Smooth muscle cell (in vitro differentiated cells): ENCODE results near the gene HPCAL1. TPM values are rescaled to one million over a fixed set of nuclear protein-coding genes. Genes with fewer than 3 reads are reported as not detected.

Source experiments
- DNase-seq: peaks from one replicate; lab custom pipeline; 2025; ENCODE audit not compliant: unreplicated experiment; lab: John Stamatoyannopoulos, UW
- H2AFZ ChIP-seq: fragments of 200-600 bp; sonication (generic); 2 replicates; pipeline ENCODE4 v1.6.0; 2016; ENCODE audit warnings: antibody characterized with exemption, low read depth, mild to moderate bottlenecking
- H3F3A ChIP-seq: fragments of 200-600 bp; sonication (generic); 2 replicates; pipeline ENCODE4 v1.6.0; 2017; ENCODE audit warnings: antibody characterized with exemption, low read depth
- H3K27ac ChIP-seq: fragments of 200-600 bp; sonication (generic); 2 replicates; pipeline ENCODE4 v1.5.1; 2016; ENCODE audit warnings: low read depth, mild to moderate bottlenecking
- H3K27me3 ChIP-seq: fragments of 200-600 bp; sonication (generic); 2 replicates; pipeline ENCODE4 v1.6.1; 2016; ENCODE audit warnings: low read depth, mild to moderate bottlenecking
- H3K36me3 ChIP-seq: fragments of 200-600 bp; sonication (generic); 2 replicates; pipeline ENCODE4 v1.5.1; 2016; ENCODE audit warnings: low read depth
- H3K4me1 ChIP-seq: fragments of 200-600 bp; sonication (generic); 2 replicates; pipeline ENCODE4 v1.5.1; 2016; ENCODE audit warnings: low read depth
- H3K4me2 ChIP-seq: fragments of 200-600 bp; sonication (generic); 2 replicates; pipeline ENCODE4 v1.6.0; 2016; ENCODE audit warnings: mild to moderate bottlenecking
- H3K4me3 ChIP-seq: fragments of 200-600 bp; sonication (generic); 2 replicates; pipeline ENCODE4 v1.5.1; 2016; ENCODE audit warnings: mild to moderate bottlenecking
- H3K79me2 ChIP-seq: fragments of 200-600 bp; sonication (generic); 2 replicates; pipeline ENCODE4 v1.6.0; 2016; ENCODE audit warnings: low read depth, mild to moderate bottlenecking
- H3K9ac ChIP-seq: fragments of 200-600 bp; sonication (generic); 2 replicates; pipeline ENCODE4 v1.6.0; 2016; ENCODE audit warnings: low read depth
- H3K9me3 ChIP-seq: fragments of 200-600 bp; sonication (generic); replicated peaks from 2 replicates; pipeline ENCODE4 v1.5.1; 2016; ENCODE audit warnings: low read depth
- H4K20me1 ChIP-seq: fragments of 200-600 bp; sonication (generic); 2 replicates; pipeline ENCODE4 v1.6.0; 2016; ENCODE audit warnings: low read depth
- CTCF ChIP-seq: fragments of 200-600 bp; sonication (generic); IDR thresholded peaks from 2 replicates; pipeline ENCODE4 v1.5.1; 2017; ENCODE audit warnings: borderline replicate concordance, mild to moderate bottlenecking, antibody characterized with exemption; ENCODE audit not compliant: insufficient read depth, poor library complexity, severe bottlenecking
- WGBS: methylation state at CpG from one replicate; pipeline ENCODE4 v1.1.7; 2016; ENCODE audit warnings: low lambda C conversion rate; 5-methylcytosine and 5-hydroxymethylcytosine counted together
- polyA plus RNA-seq: library from polyadenylated mRNA; unstranded; fragments of >200 nt; fragmentation: Nextera tagmentation; extraction: Ambion mirVana; gene quantifications from 2 replicates; pipeline ENCODE4 v1.2.1, GENCODE V29; 2016
- total RNA-seq: library from RNA; depleted of rRNA; stranded (reverse); fragments of >200 nt; gene quantifications from 2 replicates; pipeline ENCODE4 v1.2.3, GENCODE V29; 2014

HPCAL1 gene
- total and polyA plus RNA-seq, 2 experiments from 2014 or later, result 11.7 to 15.8 TPM

DNA sequence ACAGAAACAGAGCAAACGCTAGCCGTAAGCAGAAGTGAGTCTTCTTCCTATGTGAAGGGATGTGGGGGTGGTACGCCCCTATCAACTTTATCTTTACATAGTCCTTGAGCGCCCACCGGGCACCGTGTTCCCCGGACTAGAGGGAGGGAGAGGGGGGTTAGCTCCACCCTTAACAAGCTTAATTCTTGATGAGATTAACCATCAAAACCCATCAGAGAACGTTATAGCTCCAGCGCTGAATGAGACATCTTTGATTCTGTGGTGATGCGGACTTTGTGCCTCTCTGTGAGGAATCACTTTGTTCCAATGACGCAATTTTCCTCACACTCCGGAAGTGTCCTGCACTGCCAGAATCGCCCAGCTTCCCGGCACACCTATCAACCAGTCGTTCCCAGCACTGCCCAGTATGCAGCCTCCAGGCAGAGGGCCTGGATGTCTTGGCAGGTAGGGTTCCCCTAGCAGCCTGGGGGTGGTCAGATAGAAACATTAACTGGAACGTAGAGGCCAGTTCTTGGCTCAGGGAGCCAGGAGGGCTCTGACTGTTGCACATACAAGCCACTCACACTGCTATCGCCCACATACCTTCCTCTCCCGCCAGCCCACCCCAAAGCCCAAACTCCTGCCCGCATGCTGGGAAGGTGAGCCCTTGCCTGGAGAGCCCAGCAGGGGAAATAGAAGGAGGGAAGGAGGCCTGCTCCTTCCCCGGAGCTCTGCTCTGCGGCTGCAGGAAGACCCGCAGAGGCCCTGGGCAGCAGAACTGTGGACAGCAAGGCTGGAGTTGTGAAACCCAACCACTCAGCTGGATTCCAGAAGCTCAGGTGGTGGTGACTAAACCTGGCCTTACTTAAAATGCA is 147.4 kb downstream of the HPCAL1 start:
- 92% methylated on average over 22 of the region's 22 CpGs for WGBS
- Histone ChIP-seq H3K27ac (no peak overlapping the region), H3K9ac (no peak overlapping the region), H3K79me2 (peaks cover 10% of the 10 kb centered on the region), H3K4me2 (peak overlapping the region; percentile 96), H3K4me1 (peaks cover 31% of the 10 kb centered on the region), H3K36me3 (no peaks in the 10 kb centered on the region), H3K27me3 (no peaks in the 10 kb centered on the region), H3F3A (no peaks in the 10 kb centered on the region), H2AFZ (no peak overlapping the region), H4K20me1 (peaks cover 19% of the 10 kb centered on the region), H3K9me3 (no peaks in the 10 kb centered on the region), H3K4me3 (no peak overlapping the region)
- no peak for TF ChIP-seq CTCF
- no peak for DNase-seq

GRCh38 chr2:10451819-10452218 is 149.1 kb downstream of the HPCAL1 start:
- Histone ChIP-seq H3K27me3 (no peaks in the 10 kb centered on the region), H3K36me3 (no peaks in the 10 kb centered on the region), H3K79me2 (peaks cover 2% of the 10 kb centered on the region), H4K20me1 (peaks cover 6% of the 10 kb centered on the region), H3K4me2 (no peak overlapping the region), H3K4me3 (no peak overlapping the region), H2AFZ (no peak overlapping the region), H3K4me1 (peaks cover 25% of the 10 kb centered on the region), H3F3A (no peaks in the 10 kb centered on the region), H3K9me3 (no peaks in the 10 kb centered on the region), H3K9ac (no peak overlapping the region), H3K27ac (no peak overlapping the region)
- no peak for TF ChIP-seq CTCF
- DNase-seq, result no peak
- WGBS, result 95% methylated on average over 6 of the region's 6 CpGs

DNA sequence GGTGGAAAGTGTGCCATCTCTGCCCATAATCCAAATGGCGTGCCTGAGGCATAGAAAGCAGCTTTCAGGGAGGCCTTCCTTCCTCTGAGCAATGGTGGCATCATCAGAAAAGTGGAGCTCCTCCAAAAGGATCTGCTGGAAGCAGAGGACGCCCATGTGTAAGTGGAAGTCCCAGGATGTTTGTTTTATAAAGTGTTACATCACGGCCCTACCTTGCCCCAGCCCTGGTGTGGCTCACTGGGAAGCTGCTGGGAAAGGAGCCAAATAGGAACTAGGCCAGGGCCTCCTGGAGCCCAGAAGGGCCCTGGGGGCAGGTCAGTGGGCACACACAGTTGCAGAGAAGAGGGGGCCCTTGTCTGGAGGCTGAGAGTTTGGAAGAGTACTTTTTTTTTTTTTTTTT is 149.6 kb downstream of the HPCAL1 start:
- no peaks in the 10 kb centered on the region for H3K36me3 ChIP-seq
- no peaks in the 10 kb centered on the region for H3K79me2 ChIP-seq
- no peak overlapping the region for H3K4me3 ChIP-seq
- no peak overlapping the region for H3K9ac ChIP-seq
- H3K4me1 ChIP-seq, result peaks cover 20% of the 10 kb centered on the region
- H3K27ac ChIP-seq, result no peak overlapping the region
- WGBS, result 90% methylated on average over 3 of the region's 3 CpGs
- H3K4me2 ChIP-seq, result no peak overlapping the region
- no peak for DNase-seq
- H3K27me3 ChIP-seq, result no peaks in the 10 kb centered on the region
- no peak for TF ChIP-seq CTCF
- H4K20me1 ChIP-seq, result peaks cover 2% of the 10 kb centered on the region
- no peaks in the 10 kb centered on the region for H3K9me3 ChIP-seq
- H3F3A ChIP-seq, result no peaks in the 10 kb centered on the region
- H2AFZ ChIP-seq, result no peak overlapping the region
